Activated CD4-positive, alpha-beta T cell treated with anti-CD3 and anti-CD28 coated beads for 36 hours (primary cell): ENCODE data around the gene PARL. TPM values are rescaled to one million over a fixed set of nuclear protein-coding genes. Genes with fewer than 3 reads are reported as not detected.

Source experiments
- ATAC-seq: fragments of 200-7000 bp; cut with Tn5 transposase; one replicate; pipeline ENCODE4 v1.10.0; 2021; ENCODE audit warnings: mild to moderate bottlenecking, moderate library complexity
- CTCF ChIA-PET: fragments of 350-600 bp; sonication (Branson Sonifier 250); formaldehyde crosslinking; loops from one replicate; lab custom pipeline; 2021; ENCODE audit warnings: antibody characterized with exemption; lab: Charles Lee
- POLR2A ChIA-PET: fragments of 350-600 bp; sonication (Branson Sonifier 250); formaldehyde crosslinking; loops from one replicate; lab custom pipeline; 2021; ENCODE audit warnings: antibody characterized with exemption, inconsistent platforms; lab: Charles Lee
- DNase-seq: peaks from one replicate; pipeline ENCODE4 v3.0.0-alpha.2; 2020
- H3K27ac Mint-ChIP-seq: one replicate; pipeline ENCODE4 v1.8.0; 2021; ENCODE audit warnings: mixed read lengths
- H3K27me3 Mint-ChIP-seq: one replicate; pipeline ENCODE4 v1.8.0; 2021; ENCODE audit warnings: mixed read lengths
- H3K36me3 Mint-ChIP-seq: one replicate; pipeline ENCODE4 v1.8.0; 2021; ENCODE audit warnings: low read depth, mixed read lengths
- H3K4me1 Mint-ChIP-seq: one replicate; pipeline ENCODE4 v1.8.0; 2021; ENCODE audit warnings: mixed read lengths
- H3K4me3 Mint-ChIP-seq: one replicate; pipeline ENCODE4 v1.8.0; 2021; ENCODE audit warnings: mild to moderate bottlenecking, moderate library complexity, mixed read lengths
- H3K9me3 Mint-ChIP-seq: one replicate; pipeline ENCODE4 v1.8.0; 2021; ENCODE audit warnings: low read depth, mixed read lengths
- intact Hi-C, 2 experiments: fragments of 100-400 bp; cut with DNase I in 1 of 2; cut with micrococcal nuclease in 1 of 2; formaldehyde crosslinking; loops; one replicate each; pipeline versions ENCODE4 v1.14.2 to v1.15.1; 2022 to 2024; cut with DNase I, micrococcal nuclease
- total RNA-seq, 2 experiments: library from RNA; stranded (reverse); gene quantifications; one replicate each; pipeline ENCODE4 v1.2.3, GENCODE V29; 2021

Gene PARL
- total RNA-seq, 2 experiments from 2014 or later: 55.9 to 91.9 TPM

GRCh38 chr3:183914856-183915255 is 30.2 kb upstream of the PARL start:
- Mint-ChIP-seq H3K27ac (no peak overlapping the region), H3K4me3 (no peak overlapping the region), H3K9me3 (no peaks in the 10 kb centered on the region), H3K27me3 (no peaks in the 10 kb centered on the region), H3K36me3 (peaks cover under 1% of the 10 kb centered on the region), H3K4me1 (no peaks in the 10 kb centered on the region)
- POLR2A ChIA-PET: no interaction called here
- CTCF ChIA-PET: no interaction called here
- DNase-seq (no peak), ATAC-seq (no peak)
- intact Hi-C loops: no loop called here

DNA sequence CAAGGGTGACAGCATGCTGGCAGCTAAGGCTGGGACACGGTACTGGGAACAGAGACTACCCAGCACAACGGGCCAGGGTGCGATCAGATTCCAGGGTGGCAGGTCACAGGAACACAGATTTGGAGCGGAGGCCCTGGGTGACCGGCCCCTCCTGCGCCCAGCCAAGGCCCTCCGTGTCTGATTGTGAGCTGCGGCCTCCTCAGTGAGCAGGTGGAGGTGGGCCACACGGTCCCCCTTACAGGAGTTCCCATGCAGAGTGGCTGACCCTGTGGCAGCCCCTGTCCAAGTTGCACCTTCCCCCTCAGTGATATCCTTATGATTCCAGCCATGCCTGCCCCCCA is 28.9 kb upstream of the PARL start:
- Mint-ChIP-seq H3K27ac (no peak overlapping the region), H3K9me3 (no peaks in the 10 kb centered on the region), H3K36me3 (no peaks in the 10 kb centered on the region), H3K27me3 (no peaks in the 10 kb centered on the region), H3K4me3 (no peak overlapping the region), H3K4me1 (no peaks in the 10 kb centered on the region)
- DNase-seq (no peak), ATAC-seq (no peak)
- intact Hi-C loops: no loop called here
- CTCF ChIA-PET: interaction anchor here (0.6 to 0.7 kb wide), 2 partner anchors 8 to 764 kb away, joined by 3 read pairs; no protein-coding TSS in a partner anchor
- POLR2A ChIA-PET: no interaction called here

DNA sequence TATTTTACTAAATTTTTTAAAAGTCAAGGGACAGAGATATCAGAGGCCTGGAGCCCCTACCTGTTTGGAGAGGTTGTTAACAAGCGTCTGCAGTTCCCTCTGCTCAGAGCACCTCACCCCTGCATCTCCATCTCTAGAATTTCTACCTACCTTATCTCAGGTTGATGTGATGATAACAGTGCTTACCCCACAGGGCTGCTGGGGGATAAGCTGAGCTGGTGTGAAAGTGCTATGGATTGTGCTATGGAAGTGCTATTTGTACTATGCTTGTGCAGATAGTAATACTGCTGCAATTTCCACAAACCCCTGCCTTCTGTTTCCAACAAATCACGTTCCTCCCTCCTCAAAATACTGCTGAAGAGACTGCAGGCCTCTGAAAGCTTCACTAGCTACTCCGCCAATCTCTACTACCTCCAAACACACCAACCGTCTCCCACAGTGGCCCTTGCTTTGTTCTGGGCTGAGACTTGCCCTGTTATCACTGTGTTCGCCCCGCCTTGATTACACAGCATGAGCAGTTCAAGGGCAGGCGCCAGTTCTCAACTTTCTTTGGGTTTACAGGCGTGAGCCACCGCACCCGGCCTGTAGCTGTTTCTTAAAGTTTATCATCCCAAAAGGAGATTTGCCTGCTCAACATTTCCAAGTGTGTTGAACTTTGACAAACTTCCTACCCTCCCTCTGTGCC is 28.4 kb upstream of the PARL start:
- intact Hi-C loops: no loop called here
- Mint-ChIP-seq H3K36me3 (no peaks in the 10 kb centered on the region), H3K4me3 (no peak overlapping the region), H3K4me1 (no peaks in the 10 kb centered on the region), H3K27me3 (no peaks in the 10 kb centered on the region), H3K27ac (no peak overlapping the region), H3K9me3 (no peaks in the 10 kb centered on the region)
- ATAC-seq (no peak), DNase-seq (no peak)
- ChIA-PET POLR2A (no interaction called here), CTCF (interaction anchor here (0.6 kb wide), 1 partner anchor 764 kb away, joined by 3 read pairs; no protein-coding TSS in a partner anchor)

GRCh38 chr3:183911763-183912506 is 27.3 kb upstream of the PARL start:
- intact Hi-C loops: no loop called here
- ChIA-PET POLR2A (no interaction called here), CTCF (interaction anchor here (1.5 kb wide), 1 partner anchor 17 kb away, joined by 8 read pairs; no protein-coding TSS in a partner anchor)
- Mint-ChIP-seq H3K27ac (no peak overlapping the region), H3K36me3 (no peaks in the 10 kb centered on the region), H3K9me3 (no peaks in the 10 kb centered on the region), H3K27me3 (no peaks in the 10 kb centered on the region), H3K4me1 (no peaks in the 10 kb centered on the region), H3K4me3 (no peak overlapping the region)
- ATAC-seq: no peak
- no peak for DNase-seq

GRCh38 chr3:183911087-183911486 is 26.4 kb upstream of the PARL start:
- no peaks in the 10 kb centered on the region for H3K9me3 Mint-ChIP-seq
- no peaks in the 10 kb centered on the region for H3K27me3 Mint-ChIP-seq

DNA sequence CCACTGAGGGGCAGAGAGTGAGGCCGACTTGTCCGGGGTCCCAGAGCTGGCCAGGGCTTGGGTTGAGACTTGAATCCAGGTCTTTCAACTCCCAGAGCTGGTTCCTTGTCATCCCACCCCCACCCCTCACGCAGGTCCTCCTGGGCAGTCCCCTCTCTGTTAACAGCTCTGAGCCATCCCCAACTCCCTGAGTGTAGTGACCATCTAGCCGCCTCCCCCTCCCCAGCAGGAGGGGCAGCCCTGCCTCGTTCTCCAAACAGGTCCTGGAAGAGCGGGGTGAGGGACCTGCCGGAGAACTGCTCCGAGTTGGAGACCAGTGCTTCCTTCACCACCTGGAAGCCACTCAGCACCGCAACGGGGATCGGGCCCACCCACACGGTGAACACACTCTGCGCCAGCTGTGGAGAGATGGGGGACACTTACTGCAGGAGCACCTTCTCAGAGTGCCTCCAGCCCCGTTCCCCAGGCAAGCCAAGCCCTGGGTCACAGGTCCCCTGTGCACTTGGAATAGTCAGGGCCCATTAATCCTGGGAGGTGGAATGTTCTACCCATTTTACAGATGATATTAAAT is 24.4 kb upstream of the PARL start:
- Mint-ChIP-seq H3K36me3 (no peaks in the 10 kb centered on the region), H3K4me3 (no peak overlapping the region), H3K4me1 (no peaks in the 10 kb centered on the region), H3K27me3 (no peaks in the 10 kb centered on the region), H3K9me3 (no peaks in the 10 kb centered on the region), H3K27ac (no peak overlapping the region)
- no peak for ATAC-seq
- CTCF ChIA-PET: interaction anchor here (0.7 kb wide), 1 partner anchor 8 kb away, joined by 3 read pairs; no protein-coding TSS in a partner anchor
- DNase-seq: no peak
- intact Hi-C loops: no loop called here
- POLR2A ChIA-PET: no interaction called here

More at GRCh38 chr3:183911087-183911486, 26.4 kb upstream of the PARL start:
- Mint-ChIP-seq H3K36me3 (no peaks in the 10 kb centered on the region), H3K4me1 (no peaks in the 10 kb centered on the region), H3K27ac (no peak overlapping the region), H3K4me3 (no peak overlapping the region)
- intact Hi-C loops: no loop called here
- ATAC-seq (no peak), DNase-seq (no peak)
- ChIA-PET CTCF (interaction anchor here (0.6 to 1.5 kb wide), 2 partner anchors 16 to 118 kb away, joined by 3 to 8 read pairs; no protein-coding TSS in a partner anchor), POLR2A (no interaction called here)

DNA sequence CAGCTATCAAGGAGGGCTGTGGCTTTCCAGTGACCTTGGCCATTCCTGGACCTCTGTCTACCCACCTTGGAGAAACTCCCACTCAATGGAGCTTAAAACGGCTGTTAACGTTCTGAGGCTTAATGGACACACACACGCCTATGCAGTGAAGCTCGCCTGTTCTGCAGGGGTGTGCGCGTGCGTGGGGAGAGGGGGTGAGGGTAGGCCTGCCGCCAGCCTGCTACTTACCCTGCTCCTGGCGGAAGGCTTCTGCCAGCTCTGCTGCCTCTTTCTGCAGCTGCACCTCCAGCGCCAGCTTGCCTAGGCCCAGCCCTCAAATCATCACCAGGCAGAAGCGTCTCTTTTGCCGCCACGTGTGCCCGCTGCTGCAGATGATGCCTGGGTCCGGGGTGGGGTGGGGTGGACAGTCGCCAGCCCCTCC is 23.2 kb upstream of the PARL start:
- H3K4me1 Mint-ChIP-seq: no peaks in the 10 kb centered on the region
- no peak overlapping the region for H3K27ac Mint-ChIP-seq
- POLR2A ChIA-PET: no interaction called here
- no peaks in the 10 kb centered on the region for H3K36me3 Mint-ChIP-seq
- intact Hi-C loops: no loop called here
- DNase-seq (no peak), ATAC-seq (no peak)
- H3K9me3 Mint-ChIP-seq: no peaks in the 10 kb centered on the region
- CTCF ChIA-PET: no interaction called here
- no peak overlapping the region for H3K4me3 Mint-ChIP-seq
- no peaks in the 10 kb centered on the region for H3K27me3 Mint-ChIP-seq

DNA sequence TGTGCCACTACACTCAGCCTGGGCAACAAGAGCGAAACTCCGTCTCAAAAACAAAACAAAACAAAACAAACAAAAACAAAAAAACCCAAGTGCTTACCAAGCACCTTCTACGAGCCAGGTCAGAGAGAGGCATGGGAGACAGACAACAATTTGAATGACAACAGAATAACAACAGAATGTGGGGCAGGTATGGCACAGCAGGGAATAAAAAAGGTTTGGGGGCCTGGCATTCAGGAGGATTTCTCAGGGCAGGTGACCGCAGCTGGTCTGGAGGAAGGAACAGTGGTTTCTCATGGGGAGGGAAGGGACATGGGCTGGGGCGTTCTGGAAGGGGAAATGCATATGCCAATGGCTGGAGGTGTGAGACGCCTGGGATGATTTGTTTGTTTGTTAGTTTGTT is 22.5 kb upstream of the PARL start:
- Mint-ChIP-seq H3K4me1 (no peaks in the 10 kb centered on the region), H3K9me3 (no peaks in the 10 kb centered on the region), H3K27me3 (no peaks in the 10 kb centered on the region), H3K36me3 (no peaks in the 10 kb centered on the region), H3K27ac (no peak overlapping the region), H3K4me3 (no peak overlapping the region)
- DNase-seq (no peak), ATAC-seq (no peak)
- ChIA-PET CTCF (no interaction called here), POLR2A (no interaction called here)
- intact Hi-C loops: no loop called here

GRCh38 chr3:183906234-183906921 is 21.7 kb upstream of the PARL start:
- Mint-ChIP-seq H3K4me3 (no peak overlapping the region), H3K9me3 (no peaks in the 10 kb centered on the region), H3K27me3 (peaks cover 2% of the 10 kb centered on the region), H3K36me3 (no peaks in the 10 kb centered on the region), H3K4me1 (no peaks in the 10 kb centered on the region), H3K27ac (no peak overlapping the region)
- intact Hi-C loops: no loop called here
- ChIA-PET POLR2A (no interaction called here), CTCF (interaction anchor here (0.6 to 1.1 kb wide), 4 partner anchors 7 to 320 kb away, joined by 3 to 6 read pairs (median 4); no protein-coding TSS in a partner anchor)
- ATAC-seq (no peak), DNase-seq (no peak)

DNA sequence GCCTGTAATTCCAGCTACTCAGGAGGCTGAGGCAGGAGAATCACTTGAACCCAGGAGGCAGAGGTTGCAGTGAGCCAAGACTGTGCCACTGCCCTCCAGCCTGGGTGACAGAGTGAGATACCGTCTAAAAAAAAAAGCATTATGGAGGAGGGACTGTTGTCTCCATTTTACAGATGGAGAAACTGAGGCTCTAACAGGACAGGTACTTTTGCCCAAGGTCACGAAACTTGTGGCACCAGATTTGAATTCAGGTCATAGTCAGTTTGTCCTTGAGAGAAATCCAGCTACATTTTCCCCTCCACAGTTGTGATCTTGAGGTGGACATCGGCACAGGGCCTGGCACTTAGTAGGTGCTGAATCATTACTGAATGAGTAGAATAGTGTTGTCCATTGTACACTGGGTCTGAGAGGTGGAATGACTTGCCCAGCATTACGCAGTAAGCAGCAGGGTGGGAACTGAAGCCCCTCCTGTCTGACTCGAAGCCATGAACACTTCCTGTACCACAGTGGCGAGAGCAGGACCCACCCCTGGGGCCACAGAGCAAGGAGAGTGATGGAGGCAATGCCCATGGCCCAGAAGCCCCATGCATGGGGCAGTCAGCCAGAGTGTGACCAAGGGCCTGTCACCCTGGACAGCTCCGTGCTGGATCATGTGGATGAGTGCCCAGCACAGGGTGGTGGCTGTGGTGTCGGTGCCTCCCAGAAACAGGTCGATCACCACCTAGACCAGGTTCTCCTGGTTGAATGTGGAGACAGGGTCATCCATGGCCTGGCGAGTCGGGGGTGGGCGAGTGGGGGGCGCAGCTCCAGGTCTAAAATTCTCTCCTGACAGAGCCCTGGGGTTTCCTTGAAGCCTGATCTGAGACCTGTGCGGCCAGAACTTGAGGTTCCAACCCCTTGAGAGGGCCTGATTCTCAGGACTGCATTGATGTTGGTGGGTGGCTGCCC is 20.4 kb upstream of the PARL start:
- no peak for ATAC-seq
- intact Hi-C loops: loop anchor here in 1 of 2 experiments (2.0 kb wide), 1 partner anchor 112 kb away; the partner anchor contains the start of gene ABCC5
- peaks cover 2% of the 10 kb centered on the region for H3K9me3 Mint-ChIP-seq

More for the DNA sequence above, 20.4 kb upstream of the PARL start:
- Mint-ChIP-seq H3K4me1 (no peaks in the 10 kb centered on the region), H3K27me3 (peaks cover 5% of the 10 kb centered on the region), H3K27ac (no peak overlapping the region), H3K4me3 (no peak overlapping the region), H3K36me3 (no peaks in the 10 kb centered on the region)
- ChIA-PET CTCF (interaction anchor here (0.7 to 2.1 kb wide), 7 partner anchors 9 to 389 kb away, joined by 3 to 6 read pairs (median 3); no protein-coding TSS in a partner anchor), POLR2A (no interaction called here)
- DNase-seq: no peak
